H1 (cell line): ENCODE results near the gene SURF4. TPM values are rescaled to one million over a fixed set of nuclear protein-coding genes. Genes with fewer than 3 reads are reported as not detected.
A peak's percentile ranks its signal among the peaks of the same experiment; 100 is the strongest.

ENCODE experiments used
- CTCF ChIA-PET: fragments of 300-600 bp; sonication (Branson Sonifier 250); formaldehyde crosslinking; loops from one replicate; lab custom pipeline; 2021; ENCODE audit not compliant: partially characterized antibody; lab: Charles Lee
- POLR2A ChIA-PET: fragments of 300-600 bp; sonication (Branson Sonifier 250); formaldehyde crosslinking; loops from one replicate; lab custom pipeline; 2021; ENCODE audit warnings: inconsistent platforms; ENCODE audit not compliant: partially characterized antibody; lab: Charles Lee
- DNase-seq, 2 experiments: peaks; one replicate each; pipeline versions ENCODE4 v3.0.0 to v3.0.0-alpha.2; 2010 to 2022; ENCODE audit warnings: low spot score in 2 of 2, low read depth in 1 of 2, mixed read lengths in 1 of 2
- FAIRE-seq: peaks from 2 replicates; lab custom pipeline; 2011; peaks lifted over from hg19 to GRCh38; lab: Jason Lieb, UNC
- H2AFZ ChIP-seq: 2 replicates; pipeline ENCODE4 v1.8.1; 2012; ENCODE audit warnings: low read length, inconsistent platforms
- H2AK5ac ChIP-seq: 2 replicates; pipeline ENCODE4 v1.6.1; 2013; ENCODE audit warnings: low read depth, low read length
- H2BK120ac ChIP-seq: replicated peaks from 2 replicates; pipeline ENCODE3; 2013; ENCODE audit warnings: low read depth, low read length, inconsistent platforms
- H2BK12ac ChIP-seq: 2 replicates; pipeline ENCODE4 v1.6.1; 2013; ENCODE audit warnings: low read depth, low read length
- H2BK15ac ChIP-seq: 2 replicates; pipeline ENCODE4 v1.6.1; 2013; ENCODE audit warnings: low read length
- H2BK20ac ChIP-seq: 2 replicates; pipeline ENCODE4 v1.6.1; 2013; ENCODE audit warnings: low read length
- H2BK5ac ChIP-seq: 2 replicates; pipeline ENCODE4 v1.6.1; 2013; ENCODE audit warnings: low read depth, low read length
- H3K14ac ChIP-seq: 2 replicates; pipeline ENCODE4 v1.6.1; 2013; ENCODE audit warnings: inconsistent platforms; ENCODE audit not compliant: insufficient read length
- H3K18ac ChIP-seq: 2 replicates; pipeline ENCODE4 v1.6.1; 2013; ENCODE audit warnings: low read length; ENCODE audit errors: extremely low read depth
- H3K23ac ChIP-seq: 2 replicates; pipeline ENCODE4 v1.6.1; 2013; ENCODE audit warnings: inconsistent platforms; ENCODE audit not compliant: insufficient read length
- H3K23me2 ChIP-seq: 2 replicates; pipeline ENCODE4 v1.6.1; 2013; ENCODE audit warnings: low read depth, low read length
- H3K27ac ChIP-seq: 2 replicates; pipeline ENCODE4 v1.6.1; 2011; ENCODE audit warnings: low read depth, low read length, inconsistent platforms
- H3K27me3 ChIP-seq, 4 experiments: replicated peaks in 1 of 4; 1 replicate in 1 of 4; 2 replicates in 3 of 4; pipeline versions ENCODE4 v1.6.1 to v1.8.1; 2011 to 2013; ENCODE audit warnings: low read length in 3 of 4, mild to moderate bottlenecking in 3 of 4, inconsistent platforms in 2 of 4, mixed read lengths in 2 of 4, moderate library complexity in 1 of 4; ENCODE audit not compliant: control insufficient read depth in 3 of 4, insufficient read depth in 3 of 4; ENCODE audit errors: extremely low read depth in 1 of 4
- H3K36me3 ChIP-seq, 4 experiments: 2 replicates each; pipeline versions ENCODE4 v1.6.1 to v1.8.1; 2011 to 2013; ENCODE audit warnings: mild to moderate bottlenecking in 4 of 4, low read length in 3 of 4, moderate library complexity in 2 of 4, control low read depth in 1 of 4, inconsistent platforms in 1 of 4; ENCODE audit not compliant: insufficient read depth in 4 of 4, control insufficient read depth in 2 of 4
- H3K4ac ChIP-seq: replicated peaks from 2 replicates; pipeline ENCODE3; 2013; ENCODE audit warnings: low read length, low read depth, mixed read lengths, inconsistent platforms; ENCODE audit not compliant: insufficient read length
- H3K4me1 ChIP-seq, 4 experiments: replicated peaks in 1 of 4; 1 replicate in 1 of 4; 2 replicates in 3 of 4; pipeline versions ENCODE4 v1.6.1 to v1.8.1; 2011 to 2013; ENCODE audit warnings: low read length in 3 of 4, inconsistent platforms in 2 of 4, mixed read lengths in 1 of 4; ENCODE audit not compliant: insufficient read depth in 4 of 4, control insufficient read depth in 3 of 4
- H3K4me2 ChIP-seq, 2 experiments: 2 replicates each; pipeline versions ENCODE4 v1.6.1 to v1.8.1; 2011 to 2013; ENCODE audit warnings: low read depth in 2 of 2, low read length in 2 of 2, control low read depth in 1 of 2, inconsistent platforms in 1 of 2, mild to moderate bottlenecking in 1 of 2; ENCODE audit not compliant: insufficient read depth in 1 of 2
- H3K4me3 ChIP-seq, 4 experiments: fragments of 200-600, 300-600 bp in 1 of 4; sonication (generic), shearing (Covaris generic), sonication (Bioruptor Twin) in 1 of 4; 2 replicates each; pipeline versions ENCODE4 v1.5.1 to v1.8.1; 2011 to 2016; ENCODE audit warnings: low read length in 4 of 4, low read depth in 3 of 4, control low read depth in 2 of 4, inconsistent platforms in 2 of 4, mild to moderate bottlenecking in 2 of 4, mixed read lengths in 1 of 4, moderate library complexity in 1 of 4; ENCODE audit not compliant: insufficient read depth in 2 of 4; ENCODE audit errors: extremely low read depth in 1 of 4
- H3K56ac ChIP-seq: replicated peaks from 2 replicates; pipeline ENCODE3; 2013; ENCODE audit warnings: low read depth, mild to moderate bottlenecking, mixed read lengths, low read length, inconsistent platforms; ENCODE audit not compliant: insufficient read length
- H3K79me1 ChIP-seq: 2 replicates; pipeline ENCODE4 v1.6.1; 2013; ENCODE audit warnings: low read depth, low read length, control low read depth
- H3K79me2 ChIP-seq, 2 experiments: 2 replicates each; pipeline versions ENCODE4 v1.6.1 to v1.8.1; 2012 to 2013; ENCODE audit warnings: low read length in 2 of 2, mild to moderate bottlenecking in 2 of 2, inconsistent platforms in 1 of 2; ENCODE audit not compliant: insufficient read depth in 2 of 2, control insufficient read depth in 1 of 2
- H3K9ac ChIP-seq, 4 experiments: replicated peaks in 1 of 4; 1 replicate in 1 of 4; 2 replicates in 3 of 4; pipeline versions ENCODE4 v1.6.1 to v1.8.1; 2011 to 2013; ENCODE audit warnings: low read depth in 3 of 4, low read length in 3 of 4, control low read depth in 2 of 4, mild to moderate bottlenecking in 2 of 4, moderate library complexity in 2 of 4, inconsistent platforms in 1 of 4; ENCODE audit errors: extremely low read depth in 1 of 4
- H3K9me3 ChIP-seq, 2 experiments: 2 replicates each; pipeline versions ENCODE4 v1.6.1 to v1.8.1; 2012 to 2013; ENCODE audit warnings: mild to moderate bottlenecking in 2 of 2, moderate library complexity in 2 of 2, control low read depth in 1 of 2, inconsistent platforms in 1 of 2, low read depth in 1 of 2, low read length in 1 of 2, mixed read lengths in 1 of 2; ENCODE audit not compliant: insufficient read depth in 2 of 2
- H4K20me1 ChIP-seq, 2 experiments: replicated peaks in 1 of 2; 2 replicates each; pipeline versions ENCODE3 to v1.8.1; 2011 to 2013; ENCODE audit warnings: inconsistent platforms in 2 of 2, low read length in 2 of 2, mild to moderate bottlenecking in 1 of 2; ENCODE audit not compliant: insufficient read depth in 2 of 2, control insufficient read depth in 1 of 2
- H4K5ac ChIP-seq: 2 replicates; pipeline ENCODE4 v1.6.1; 2013; ENCODE audit warnings: low read length, low read depth, mixed read lengths, inconsistent platforms; ENCODE audit not compliant: insufficient read length
- H4K8ac ChIP-seq: 2 replicates; pipeline ENCODE4 v1.8.0; 2013; ENCODE audit warnings: mild to moderate bottlenecking, moderate library complexity, low read length, inconsistent platforms; ENCODE audit not compliant: insufficient read depth; ENCODE audit errors: extremely low read depth
- H4K91ac ChIP-seq: replicated peaks from 2 replicates; pipeline ENCODE3; 2013; ENCODE audit warnings: low read length, mixed read lengths, inconsistent platforms; ENCODE audit not compliant: insufficient read length
- ASH2L ChIP-seq: fragments of 200-600, 300-600 bp; sonication (generic); IDR thresholded peaks from one replicate; pipeline ENCODE4 v1.7.1; 2017; ENCODE audit warnings: low read length
- CBX8 ChIP-seq: fragments of 300-800, 300-1000 bp; sonication (generic); IDR thresholded peaks from 2 replicates; pipeline ENCODE4 v1.7.1; 2016; ENCODE audit warnings: low read depth, low read length, borderline replicate concordance
- KDM1A ChIP-seq: fragments of 200-600, 300-600 bp; sonication (generic); IDR thresholded peaks from 2 replicates; pipeline ENCODE4 v1.7.1; 2016; ENCODE audit warnings: mild to moderate bottlenecking, low read length, borderline replicate concordance
- PHF8 ChIP-seq: fragments of 200-600 bp; sonication (generic); conservative IDR thresholded peaks from 2 replicates; pipeline ENCODE4 v1.7.1; 2012; ENCODE audit warnings: low read depth, mild to moderate bottlenecking, inconsistent platforms, low read length, moderate library complexity
- POLR2A ChIP-seq, 2 experiments: IDR thresholded peaks; 1 replicate in 1 of 2; 2 replicates in 1 of 2; pipeline ENCODE4 v1.6.1; 2011; ENCODE audit warnings: low read depth in 2 of 2, low read length in 2 of 2, mild to moderate bottlenecking in 2 of 2; ENCODE audit errors: control extremely low read depth in 1 of 2
- RBBP5 ChIP-seq: IDR thresholded peaks from 2 replicates; pipeline ENCODE4 v1.7.1; 2012; ENCODE audit warnings: low read depth, mild to moderate bottlenecking, inconsistent platforms, low read length, moderate library complexity, borderline replicate concordance
- SAP30 ChIP-seq: fragments of 300-600 bp; sonication (generic); IDR thresholded peaks from 2 replicates; pipeline ENCODE4 v1.7.1; 2012; ENCODE audit warnings: low read length, moderate library complexity, mild to moderate bottlenecking, inconsistent platforms; ENCODE audit not compliant: insufficient read depth, insufficient replicate concordance
- TAF7 ChIP-seq: optimal IDR thresholded peaks from 2 replicates; pipeline ENCODE3; 2011; ENCODE audit warnings: low read depth, mild to moderate bottlenecking, inconsistent platforms, low read length, moderate library complexity, borderline replicate concordance
- WGBS, 2 experiments: shearing (Covaris generic) in 1 of 2; methylation state at CpG; one replicate each; pipeline versions ENCODE4 v1.1.6 to v1.1.7; 2013 to 2015; ENCODE audit warnings: low lambda C conversion rate in 2 of 2, mixed read lengths in 2 of 2, inconsistent platforms in 1 of 2, low coverage in 1 of 2, missing lambda C conversion rate in 1 of 2; ENCODE audit not compliant: insufficient replicate concordance in 2 of 2, insufficient coverage in 1 of 2, insufficient read length in 1 of 2; ENCODE audit errors: extremely low coverage in 1 of 2, missing lambda C conversion rate in 1 of 2; 5-methylcytosine and 5-hydroxymethylcytosine counted together
- polyA plus RNA-seq, 7 experiments: library from polyadenylated mRNA; depleted of rRNA in 3 of 7; stranded (reverse) in 5 of 7; unstranded in 2 of 7; fragments of >200 nt in 5 of 7; fragments of 200-250 nt in 2 of 7; gene quantifications; 1 replicate in 5 of 7; 2 replicates in 1 of 7; 4 replicates in 1 of 7; pipeline versions ENCODE4 v1.2.1 to v1.2.3, GENCODE V29; 2011 to 2013; ENCODE audit warnings: missing spikeins in 2 of 7, mixed read lengths in 2 of 7
- total RNA-seq: library from RNA; stranded (reverse); fragmentation: NEBNext Ultra II Directional; extraction: Animal tissue kit (Norgen Biotek cat#: 25700); gene quantifications from 2 replicates; pipeline ENCODE4 v1.2.1, GENCODE V29; 2021
- TF ChIP-seq, protein P1 (sequence below): IDR thresholded peaks from 2 replicates; pipeline ENCODE4 v1.6.1; 2012; ENCODE audit warnings: inconsistent platforms
- TF ChIP-seq, protein P2 (sequence below): IDR thresholded peaks from 2 replicates; pipeline ENCODE4 v1.6.1; 2012; ENCODE audit warnings: inconsistent platforms

Gene SURF4
- total and polyA plus RNA-seq, 2 of the 8 experiments (the other 6 are each of a cell fraction or from before 2014, with no cell fraction given) = 176 to 182 TPM

- Histone ChIP-seq H2BK120ac (no peak within 1 kb of the TSS), H3K79me1 (peaks cover 2% of the 10 kb centered on the region; the same call in 1 of the 2 replicates), H2BK12ac (no peak within 1 kb of the TSS), H3K4me2 (peak within 1 kb of the TSS; percentile 69 to 84), H3K4me3 (peak within 1 kb of the TSS; percentile 72 to 97 (median 96)), H3K23me2 (peaks cover 2% of the 10 kb centered on the region; the same call in 1 of the 2 replicates), H2AFZ (no peak within 1 kb of the TSS), H3K36me3 (peaks cover 4 to 32% (median 20%) of the 10 kb centered on the region in 4 experiments; a peak in 7 of 8 replicates), H3K9me3 (no peaks in the 10 kb centered on the region), H4K5ac (peak within 1 kb of the TSS; percentile 87), H2BK15ac (no peak within 1 kb of the TSS), H3K9ac (peak within 1 kb of the TSS; percentile 45 to 84 (median 77)), H3K27me3 (no peaks in the 10 kb centered on the region), H3K56ac (no peak within 1 kb of the TSS), H4K8ac (no peak within 1 kb of the TSS; the same call in 1 of the 2 replicates), H2BK5ac (peak within 1 kb of the TSS; percentile 75; the same call in 1 of the 2 replicates), H2BK20ac (no peak within 1 kb of the TSS), H3K4me1 (peaks cover 0 to 8% (median 3%) of the 10 kb centered on the region in 4 experiments; a peak in 5 of 7 replicates), H2AK5ac (no peak within 1 kb of the TSS), H3K14ac (no peak within 1 kb of the TSS), H4K91ac (no peak within 1 kb of the TSS), H3K79me2 (peaks cover 0 to 20% of the 10 kb centered on the region in 2 experiments; a peak in 2 of 4 replicates), H3K4ac (no peak within 1 kb of the TSS), H3K18ac (peak within 1 kb of the TSS; percentile 83), H3K27ac (no peak within 1 kb of the TSS), H3K23ac (no peak within 1 kb of the TSS), H4K20me1 (peaks cover 10 to 11% of the 10 kb centered on the region in 2 experiments)
- ChIA-PET POLR2A (interaction anchor here (0.9 to 16.1 kb wide), 14 partner anchors 12 to 323 kb away, joined by 3 to 461 read pairs (median 4); partner anchors contain the start of genes MED22, REXO4, RPL7A and STKLD1), CTCF (interaction anchor here (0.6 to 8.2 kb wide), 17 partner anchors 7 to 369 kb away, joined by 3 to 90 read pairs (median 5); partner anchors contain the start of genes MED22 and RPL7A)
- FAIRE-seq (no peak), DNase-seq (peak in 1 of 2 experiments; percentile 89)
- WGBS, 2 experiments = 2% methylated on average over 46 of the region's 78 CpGs; no CpG with 5 or more reads in 1 of the 2 experiments
- TF ChIP-seq POLR2A (IDR thresholded peaks at IDR 0.05; ENCODE audit: control extremely low read depth in 1 of 2, low read depth in 2 of 2, low read length in 2 of 2) (peak in 1 of 2 experiments; percentile 77; a peak in 2 of 3 replicates), CBX8 (no peak), PHF8 (peak; percentile 87), KDM1A (no peak), ASH2L (peak; percentile 70), TAF7 (peak; percentile 58), RBBP5 (peak; percentile 78; the same call in 1 of the 2 replicates), SAP30 (peak; percentile 54)
- TF ChIP-seq, protein P1, sequence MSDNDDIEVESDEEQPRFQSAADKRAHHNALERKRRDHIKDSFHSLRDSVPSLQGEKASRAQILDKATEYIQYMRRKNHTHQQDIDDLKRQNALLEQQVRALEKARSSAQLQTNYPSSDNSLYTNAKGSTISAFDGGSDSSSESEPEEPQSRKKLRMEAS = peak; percentile 61
- TF ChIP-seq, protein P2, sequence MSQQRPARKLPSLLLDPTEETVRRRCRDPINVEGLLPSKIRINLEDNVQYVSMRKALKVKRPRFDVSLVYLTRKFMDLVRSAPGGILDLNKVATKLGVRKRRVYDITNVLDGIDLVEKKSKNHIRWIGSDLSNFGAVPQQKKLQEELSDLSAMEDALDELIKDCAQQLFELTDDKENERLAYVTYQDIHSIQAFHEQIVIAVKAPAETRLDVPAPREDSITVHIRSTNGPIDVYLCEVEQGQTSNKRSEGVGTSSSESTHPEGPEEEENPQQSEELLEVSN = peak; percentile 45; the same call in 1 of the 2 replicates
Observed at GRCh38 chr9:133356391-133357091, 19.3 kb downstream of the SURF4 start, which contains the start of the genes SURF1 and SURF2. Gene SURF1, minus strand, starts transcription at chr9:133356487. Its CDS starts 34 bp downstream, at chr9:133356453. Gene SURF2, plus strand, starts transcription at chr9:133356550. Its CDS starts 43 bp downstream, at chr9:133356593.
